ENCODE measurements around the gene HDAC6. TPM values are rescaled to one million over a fixed set of nuclear protein-coding genes. Genes with fewer than 3 reads are reported as not detected.

The HDAC6 gene
- total and polyA plus RNA-seq, 10 of the 15 experiments (the other 5 are each of a cell fraction or from before 2014, with no cell fraction given) = 8.3 to 47.0 (median 34.1) TPM

DNA sequence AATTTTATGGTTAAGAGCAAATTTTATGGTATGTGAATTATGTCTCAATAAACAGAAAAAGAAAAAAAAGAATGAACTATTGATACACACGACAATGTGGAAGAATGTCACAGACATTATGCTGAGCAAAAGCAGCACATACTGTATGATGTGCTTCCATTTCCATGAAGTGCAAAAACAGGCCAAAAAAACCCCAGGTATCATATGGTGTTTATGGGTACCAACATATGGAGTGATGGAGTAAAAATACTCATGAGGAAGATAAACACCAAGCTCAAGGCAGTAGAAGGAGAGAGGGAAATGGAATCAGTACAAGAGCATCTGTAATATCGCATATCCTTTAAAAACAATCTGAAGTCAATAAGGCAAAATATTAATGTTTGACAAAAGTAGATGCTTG, 19.7 kb upstream of the HDAC6 start (continued):
- TF ChIP-seq, protein P1, sequence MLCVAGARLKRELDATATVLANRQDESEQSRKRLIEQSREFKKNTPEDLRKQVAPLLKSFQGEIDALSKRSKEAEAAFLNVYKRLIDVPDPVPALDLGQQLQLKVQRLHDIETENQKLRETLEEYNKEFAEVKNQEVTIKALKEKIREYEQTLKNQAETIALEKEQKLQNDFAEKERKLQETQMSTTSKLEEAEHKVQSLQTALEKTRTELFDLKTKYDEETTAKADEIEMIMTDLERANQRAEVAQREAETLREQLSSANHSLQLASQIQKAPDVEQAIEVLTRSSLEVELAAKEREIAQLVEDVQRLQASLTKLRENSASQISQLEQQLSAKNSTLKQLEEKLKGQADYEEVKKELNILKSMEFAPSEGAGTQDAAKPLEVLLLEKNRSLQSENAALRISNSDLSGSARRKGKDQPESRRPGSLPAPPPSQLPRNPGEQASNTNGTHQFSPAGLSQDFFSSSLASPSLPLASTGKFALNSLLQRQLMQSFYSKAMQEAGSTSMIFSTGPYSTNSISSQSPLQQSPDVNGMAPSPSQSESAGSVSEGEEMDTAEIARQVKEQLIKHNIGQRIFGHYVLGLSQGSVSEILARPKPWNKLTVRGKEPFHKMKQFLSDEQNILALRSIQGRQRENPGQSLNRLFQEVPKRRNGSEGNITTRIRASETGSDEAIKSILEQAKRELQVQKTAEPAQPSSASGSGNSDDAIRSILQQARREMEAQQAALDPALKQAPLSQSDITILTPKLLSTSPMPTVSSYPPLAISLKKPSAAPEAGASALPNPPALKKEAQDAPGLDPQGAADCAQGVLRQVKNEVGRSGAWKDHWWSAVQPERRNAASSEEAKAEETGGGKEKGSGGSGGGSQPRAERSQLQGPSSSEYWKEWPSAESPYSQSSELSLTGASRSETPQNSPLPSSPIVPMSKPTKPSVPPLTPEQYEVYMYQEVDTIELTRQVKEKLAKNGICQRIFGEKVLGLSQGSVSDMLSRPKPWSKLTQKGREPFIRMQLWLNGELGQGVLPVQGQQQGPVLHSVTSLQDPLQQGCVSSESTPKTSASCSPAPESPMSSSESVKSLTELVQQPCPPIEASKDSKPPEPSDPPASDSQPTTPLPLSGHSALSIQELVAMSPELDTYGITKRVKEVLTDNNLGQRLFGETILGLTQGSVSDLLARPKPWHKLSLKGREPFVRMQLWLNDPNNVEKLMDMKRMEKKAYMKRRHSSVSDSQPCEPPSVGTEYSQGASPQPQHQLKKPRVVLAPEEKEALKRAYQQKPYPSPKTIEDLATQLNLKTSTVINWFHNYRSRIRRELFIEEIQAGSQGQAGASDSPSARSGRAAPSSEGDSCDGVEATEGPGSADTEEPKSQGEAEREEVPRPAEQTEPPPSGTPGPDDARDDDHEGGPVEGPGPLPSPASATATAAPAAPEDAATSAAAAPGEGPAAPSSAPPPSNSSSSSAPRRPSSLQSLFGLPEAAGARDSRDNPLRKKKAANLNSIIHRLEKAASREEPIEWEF (IDR thresholded peaks at IDR 0.05; ENCODE audit: insufficient replicate concordance, low read depth, low read length) = no peak
- TF ChIP-seq FOXM1 (IDR thresholded peaks at IDR 0.05; ENCODE audit: low read depth, low read length) = no peak
- no peak for TF ChIP-seq SREBF2 (IDR thresholded peaks at IDR 0.05; ENCODE audit: low read length)
- TF ChIP-seq, protein P2, sequence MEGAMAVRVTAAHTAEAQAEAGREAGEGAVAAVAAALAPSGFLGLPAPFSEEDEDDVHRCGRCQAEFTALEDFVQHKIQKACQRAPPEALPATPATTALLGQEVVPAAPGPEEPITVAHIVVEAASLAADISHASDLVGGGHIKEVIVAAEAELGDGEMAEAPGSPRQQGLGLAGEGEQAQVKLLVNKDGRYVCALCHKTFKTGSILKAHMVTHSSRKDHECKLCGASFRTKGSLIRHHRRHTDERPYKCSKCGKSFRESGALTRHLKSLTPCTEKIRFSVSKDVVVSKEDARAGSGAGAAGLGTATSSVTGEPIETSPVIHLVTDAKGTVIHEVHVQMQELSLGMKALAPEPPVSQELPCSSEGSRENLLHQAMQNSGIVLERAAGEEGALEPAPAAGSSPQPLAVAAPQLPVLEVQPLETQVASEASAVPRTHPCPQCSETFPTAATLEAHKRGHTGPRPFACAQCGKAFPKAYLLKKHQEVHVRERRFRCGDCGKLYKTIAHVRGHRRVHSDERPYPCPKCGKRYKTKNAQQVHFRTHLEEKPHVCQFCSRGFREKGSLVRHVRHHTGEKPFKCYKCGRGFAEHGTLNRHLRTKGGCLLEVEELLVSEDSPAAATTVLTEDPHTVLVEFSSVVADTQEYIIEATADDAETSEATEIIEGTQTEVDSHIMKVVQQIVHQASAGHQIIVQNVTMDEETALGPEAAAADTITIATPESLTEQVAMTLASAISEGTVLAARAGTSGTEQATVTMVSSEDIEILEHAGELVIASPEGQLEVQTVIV (IDR thresholded peaks at IDR 0.05; ENCODE audit: borderline replicate concordance, partially characterized antibody) = no peak
- TF ChIP-seq ZNF24 (IDR thresholded peaks at IDR 0.05) = no peak
- TF ChIP-seq ZNF274 (IDR thresholded peaks at IDR 0.05; ENCODE audit: insufficient read depth, insufficient read length) = no peak
- no peak for TF ChIP-seq BACH1 (IDR thresholded peaks at IDR 0.05; ENCODE audit: borderline replicate concordance)
- no peak for TF ChIP-seq HDGF (IDR thresholded peaks at IDR 0.05)
- TF ChIP-seq ZNF207 (IDR thresholded peaks at IDR 0.05; ENCODE audit: borderline replicate concordance) = no peak
- no peak for TF ChIP-seq IRF4 (IDR thresholded peaks at IDR 0.05; ENCODE audit: low read depth, low read length)
- TF ChIP-seq GABPA (IDR thresholded peaks at IDR 0.05; ENCODE audit: low read depth) = no peak
- no peak for TF ChIP-seq BMI1 (IDR thresholded peaks at IDR 0.05; ENCODE audit: borderline replicate concordance)
- TF ChIP-seq, protein P3, sequence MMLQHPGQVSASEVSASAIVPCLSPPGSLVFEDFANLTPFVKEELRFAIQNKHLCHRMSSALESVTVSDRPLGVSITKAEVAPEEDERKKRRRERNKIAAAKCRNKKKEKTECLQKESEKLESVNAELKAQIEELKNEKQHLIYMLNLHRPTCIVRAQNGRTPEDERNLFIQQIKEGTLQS (IDR thresholded peaks at IDR 0.05; ENCODE audit: borderline replicate concordance, extremely low read depth, low read depth, low read length) = no peak
- no peak for TF ChIP-seq PAX5 (IDR thresholded peaks at IDR 0.05; ENCODE audit: borderline replicate concordance, low read depth, low read length)
